ENCODE data around the gene THSD4.

DNA sequence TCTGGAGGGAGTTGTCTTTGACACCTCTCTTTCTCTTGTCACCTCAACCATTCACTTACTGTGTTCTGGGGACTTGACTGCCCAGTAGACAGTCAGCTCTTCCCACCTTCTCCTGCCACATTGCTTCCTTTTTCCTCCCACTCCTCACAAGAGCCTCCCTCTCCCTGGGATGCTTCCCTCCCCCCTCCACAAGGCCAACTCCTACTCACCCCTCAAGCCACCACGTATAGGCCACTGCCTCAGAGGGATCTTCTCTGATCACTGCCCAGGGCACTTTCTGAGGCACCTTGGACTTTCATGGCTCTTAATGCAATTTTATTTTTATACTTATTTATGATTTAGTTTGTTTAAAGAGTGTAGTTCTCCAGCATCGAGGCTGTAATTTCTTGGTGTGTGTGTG lies 23.2 kb downstream of the THSD4 start:
- TF ChIP-seq, protein P1, sequence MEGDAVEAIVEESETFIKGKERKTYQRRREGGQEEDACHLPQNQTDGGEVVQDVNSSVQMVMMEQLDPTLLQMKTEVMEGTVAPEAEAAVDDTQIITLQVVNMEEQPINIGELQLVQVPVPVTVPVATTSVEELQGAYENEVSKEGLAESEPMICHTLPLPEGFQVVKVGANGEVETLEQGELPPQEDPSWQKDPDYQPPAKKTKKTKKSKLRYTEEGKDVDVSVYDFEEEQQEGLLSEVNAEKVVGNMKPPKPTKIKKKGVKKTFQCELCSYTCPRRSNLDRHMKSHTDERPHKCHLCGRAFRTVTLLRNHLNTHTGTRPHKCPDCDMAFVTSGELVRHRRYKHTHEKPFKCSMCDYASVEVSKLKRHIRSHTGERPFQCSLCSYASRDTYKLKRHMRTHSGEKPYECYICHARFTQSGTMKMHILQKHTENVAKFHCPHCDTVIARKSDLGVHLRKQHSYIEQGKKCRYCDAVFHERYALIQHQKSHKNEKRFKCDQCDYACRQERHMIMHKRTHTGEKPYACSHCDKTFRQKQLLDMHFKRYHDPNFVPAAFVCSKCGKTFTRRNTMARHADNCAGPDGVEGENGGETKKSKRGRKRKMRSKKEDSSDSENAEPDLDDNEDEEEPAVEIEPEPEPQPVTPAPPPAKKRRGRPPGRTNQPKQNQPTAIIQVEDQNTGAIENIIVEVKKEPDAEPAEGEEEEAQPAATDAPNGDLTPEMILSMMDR (conservative IDR thresholded peaks at IDR 0.05; ENCODE audit: low read length): no peak
- TF ChIP-seq EZH2phosphoT487 (IDR thresholded peaks at IDR 0.05; ENCODE audit: borderline replicate concordance): no peak

Measured in Loucy (cell line).